Panc1 (cell line): ENCODE data around the gene CELA1. TPM values are rescaled to one million over a fixed set of nuclear protein-coding genes. Genes with fewer than 3 reads are reported as not detected.

Experiments
- ATAC-seq: fragments of 200-7000 bp; cut with Tn5 transposase; 2 replicates; pipeline ENCODE4 v1.9.1; 2020; ENCODE audit warnings: mild to moderate bottlenecking, moderate library complexity
- BruUV-seq: library from RNA; stranded (reverse); fragments of 400-500 nt; replicated peaks from 2 replicates; lab custom pipeline; 2021; lab: Mats Ljungman, UMichigan
- CTCF ChIA-PET: fragments of 300-600 bp; sonication (Branson Sonifier 250); formaldehyde crosslinking; loops from one replicate; lab custom pipeline; 2022; ENCODE audit warnings: antibody characterized with exemption; lab: Charles Lee
- POLR2A ChIA-PET: fragments of 300-600 bp; sonication (Branson Sonifier 250); formaldehyde crosslinking; loops from one replicate; lab custom pipeline; 2022; ENCODE audit warnings: antibody characterized with exemption; lab: Charles Lee
- DNase-seq: peaks from one replicate; pipeline ENCODE4 v3.0.0-alpha.2; 2010; ENCODE audit warnings: low read depth, low spot score
- H3K27ac ChIP-seq: 2 replicates; pipeline ENCODE4 v1.5.1; 2011; ENCODE audit warnings: mild to moderate bottlenecking, low read length, inconsistent platforms
- H3K27me3 ChIP-seq: fragments of 200-500 bp; sonication (Bioruptor generic); 2 replicates; pipeline ENCODE4 v1.6.0; 2014; ENCODE audit warnings: low read length, inconsistent platforms; ENCODE audit not compliant: control insufficient read depth, insufficient read depth
- H3K36me3 ChIP-seq: fragments of 200-500 bp; sonication (Bioruptor generic); 2 replicates; pipeline ENCODE4 v1.5.1; 2014; ENCODE audit warnings: inconsistent platforms, mild to moderate bottlenecking, low read length, moderate library complexity; ENCODE audit not compliant: control insufficient read depth, insufficient read depth
- H3K4me1 ChIP-seq: 2 replicates; pipeline ENCODE4 v1.5.1; 2011; ENCODE audit warnings: inconsistent platforms, mild to moderate bottlenecking, low read length, moderate library complexity; ENCODE audit not compliant: control insufficient read depth, insufficient read depth
- H3K4me3 ChIP-seq, 2 experiments: 2 replicates each; pipeline ENCODE4 v1.5.1; 2011 to 2012; ENCODE audit warnings: low read depth in 2 of 2, low read length in 2 of 2, mild to moderate bottlenecking in 2 of 2, inconsistent platforms in 1 of 2, moderate library complexity in 1 of 2
- H3K9me3 ChIP-seq: fragments of 200-500 bp; sonication (Bioruptor generic); 2 replicates; pipeline ENCODE4 v1.5.1; 2014; ENCODE audit warnings: low read depth, mild to moderate bottlenecking, inconsistent platforms, low read length, moderate library complexity; ENCODE audit not compliant: control insufficient read depth, insufficient read depth
- POLR2AphosphoS5 ChIP-seq: IDR thresholded peaks from 2 replicates; pipeline ENCODE4 v1.6.1; 2012; ENCODE audit warnings: mild to moderate bottlenecking, low read depth, low read length, moderate library complexity
- SIN3A ChIP-seq: IDR thresholded peaks from 2 replicates; pipeline ENCODE4 v1.6.1; 2012; ENCODE audit warnings: low read depth, mild to moderate bottlenecking, low read length, moderate library complexity, borderline replicate concordance; ENCODE audit not compliant: insufficient read depth
- TCF7L2 ChIP-seq: IDR thresholded peaks from 2 replicates; pipeline ENCODE4 v1.6.1; 2011; ENCODE audit warnings: mild to moderate bottlenecking, low read depth, low read length, inconsistent platforms
- in situ Hi-C: cut with HindIII; loops from 2 replicates; pipeline ENCODE4 v1.10.0; 2016; ENCODE audit warnings: low sequenced_read_pairs, low pct_unique_long_range_greater_than_20kb
- intact Hi-C: fragments of 100-400 bp; cut with micrococcal nuclease; formaldehyde crosslinking; loops from one replicate; pipeline ENCODE4 v1.10.0; 2022; ENCODE audit not compliant: unreplicated experiment
- total RNA-seq: library from RNA; stranded (reverse); gene quantifications from one replicate; pipeline ENCODE4 v1.2.1, GENCODE V29; 2021; ENCODE audit not compliant: unreplicated experiment
- TF ChIP-seq, protein P1 (sequence below), 2 experiments: IDR thresholded peaks; 2 replicates each; pipeline ENCODE4 v1.6.1; 2011 to 2012; ENCODE audit warnings: low read depth in 2 of 2, control low read depth in 1 of 2, low read length in 1 of 2, mild to moderate bottlenecking in 1 of 2, moderate library complexity in 1 of 2; ENCODE audit not compliant: insufficient read depth in 1 of 2
- TF ChIP-seq, protein P2 (sequence below): fragments of 450-650 bp; IDR thresholded peaks from 2 replicates; pipeline ENCODE4 v1.5.1; 2017; ENCODE audit warnings: mild to moderate bottlenecking

The CELA1 gene
- total RNA-seq, 1 experiment from 2014 or later, result not detected

DNA sequence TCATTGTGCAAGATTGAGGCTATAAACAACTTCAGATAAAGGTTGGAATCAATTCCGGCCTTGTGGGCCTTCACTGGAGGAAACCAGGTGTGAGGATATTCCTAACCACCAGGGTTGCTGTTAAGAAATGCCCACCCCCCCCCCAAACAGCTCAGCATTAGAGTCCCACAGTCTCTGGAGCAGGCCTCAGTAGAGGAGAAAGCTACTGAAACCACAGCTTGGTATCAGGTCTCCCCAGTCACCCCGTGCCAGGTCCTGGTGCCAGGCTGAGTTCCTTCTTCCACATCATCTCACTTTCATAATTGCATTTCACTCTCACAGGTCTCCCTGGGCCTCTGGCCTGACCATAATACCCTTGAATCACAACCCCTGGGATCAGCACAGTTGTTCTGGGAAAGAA is 32.3 kb upstream of the CELA1 start:
- ChIA-PET POLR2A (interaction anchor here (0.6 kb wide), 1 partner anchor 38 kb away, joined by 5 read pairs; no protein-coding TSS in a partner anchor), CTCF (interaction anchor here (0.6 kb wide), 1 partner anchor 148 kb away, joined by 3 read pairs; no protein-coding TSS in a partner anchor)
- no peak for DNase-seq
- in situ Hi-C loops, result no loop called here
- Histone ChIP-seq H3K27me3 (no peaks in the 10 kb centered on the region), H3K27ac (no peak overlapping the region), H3K4me1 (no peaks in the 10 kb centered on the region), H3K9me3 (no peaks in the 10 kb centered on the region), H3K36me3 (no peaks in the 10 kb centered on the region), H3K4me3 (no peak overlapping the region)
- ATAC-seq, result no peak
- BruUV-seq, result no TSS peak
- no peak for TF ChIP-seq SIN3A
- intact Hi-C loops, result no loop called here

DNA sequence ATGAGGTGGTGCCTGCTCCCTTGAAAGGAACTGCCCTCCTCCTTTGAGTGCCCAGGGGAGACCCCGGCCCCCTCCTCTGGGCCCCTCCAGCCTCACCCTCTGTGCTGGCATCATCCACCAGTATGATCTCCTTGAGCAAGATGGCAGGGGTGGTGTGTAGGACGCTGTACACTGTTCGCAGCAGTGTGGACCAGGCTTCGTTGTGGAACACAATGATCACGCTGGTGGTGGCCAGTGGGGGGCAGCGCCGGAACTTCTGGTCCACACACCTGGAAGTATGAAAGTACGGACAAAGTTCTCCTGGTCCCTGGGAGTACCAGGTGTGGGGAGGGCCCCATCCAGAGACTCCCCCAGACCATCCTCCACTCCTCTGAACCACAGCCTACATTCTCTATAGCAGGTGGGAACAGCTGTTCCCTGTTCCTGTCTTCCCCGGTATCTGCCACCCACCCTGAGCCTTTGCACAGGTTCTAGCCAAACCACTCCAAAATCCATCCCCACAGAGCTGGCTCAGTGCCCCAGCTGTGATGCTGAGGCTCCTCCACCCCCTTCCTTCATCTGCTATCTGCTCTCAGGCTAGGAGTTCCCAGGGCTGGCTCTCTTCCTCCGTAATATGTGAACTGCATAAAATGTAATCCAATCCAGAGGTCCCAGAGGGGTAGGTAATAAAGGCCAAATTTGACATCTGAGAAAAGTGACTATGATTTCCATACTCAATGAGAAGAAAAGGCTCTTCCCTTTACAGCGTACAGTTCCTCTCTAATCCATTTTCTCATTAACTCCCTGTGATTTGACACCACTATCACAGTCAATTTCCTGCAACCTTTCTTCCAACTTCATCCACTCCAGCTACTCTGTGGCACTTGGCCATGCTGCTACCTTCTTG is 30.9 kb upstream of the CELA1 start:
- CTCF ChIA-PET, result no interaction called here
- DNase-seq, result no peak
- no peak for ATAC-seq

DNA sequence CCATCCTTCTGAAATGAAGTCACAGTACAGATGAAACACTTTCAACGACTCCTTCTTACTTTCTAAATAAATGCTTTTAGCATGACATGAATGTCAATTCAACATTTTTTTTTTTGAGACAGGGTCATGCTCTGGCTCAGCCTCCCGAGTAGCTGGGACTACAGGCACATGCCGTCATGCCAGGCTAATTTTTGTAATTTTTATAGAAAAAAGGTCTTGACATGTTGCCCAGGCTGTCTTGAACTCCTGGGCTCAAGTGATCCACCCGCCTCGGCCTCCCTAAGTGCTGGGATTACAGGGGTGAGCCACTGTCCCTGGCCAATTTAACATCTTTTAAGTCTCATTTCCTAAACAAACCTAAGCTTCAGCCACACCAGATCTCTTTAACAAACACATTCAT is 28.4 kb upstream of the CELA1 start:
- Histone ChIP-seq H3K9me3 (no peaks in the 10 kb centered on the region), H3K27me3 (no peaks in the 10 kb centered on the region), H3K36me3 (no peaks in the 10 kb centered on the region), H3K27ac (no peak overlapping the region), H3K4me3 (no peak overlapping the region), H3K4me1 (peaks cover 10% of the 10 kb centered on the region)
- ATAC-seq (no peak), DNase-seq (no peak)
- intact Hi-C loops (no loop called here), in situ Hi-C loops (no loop called here)
- ChIA-PET CTCF (no interaction called here), POLR2A (interaction anchor here (0.6 kb wide), 1 partner anchor 49 kb away, joined by 3 read pairs; no protein-coding TSS in a partner anchor)
- BruUV-seq, result no TSS peak
- TF ChIP-seq, protein P1, sequence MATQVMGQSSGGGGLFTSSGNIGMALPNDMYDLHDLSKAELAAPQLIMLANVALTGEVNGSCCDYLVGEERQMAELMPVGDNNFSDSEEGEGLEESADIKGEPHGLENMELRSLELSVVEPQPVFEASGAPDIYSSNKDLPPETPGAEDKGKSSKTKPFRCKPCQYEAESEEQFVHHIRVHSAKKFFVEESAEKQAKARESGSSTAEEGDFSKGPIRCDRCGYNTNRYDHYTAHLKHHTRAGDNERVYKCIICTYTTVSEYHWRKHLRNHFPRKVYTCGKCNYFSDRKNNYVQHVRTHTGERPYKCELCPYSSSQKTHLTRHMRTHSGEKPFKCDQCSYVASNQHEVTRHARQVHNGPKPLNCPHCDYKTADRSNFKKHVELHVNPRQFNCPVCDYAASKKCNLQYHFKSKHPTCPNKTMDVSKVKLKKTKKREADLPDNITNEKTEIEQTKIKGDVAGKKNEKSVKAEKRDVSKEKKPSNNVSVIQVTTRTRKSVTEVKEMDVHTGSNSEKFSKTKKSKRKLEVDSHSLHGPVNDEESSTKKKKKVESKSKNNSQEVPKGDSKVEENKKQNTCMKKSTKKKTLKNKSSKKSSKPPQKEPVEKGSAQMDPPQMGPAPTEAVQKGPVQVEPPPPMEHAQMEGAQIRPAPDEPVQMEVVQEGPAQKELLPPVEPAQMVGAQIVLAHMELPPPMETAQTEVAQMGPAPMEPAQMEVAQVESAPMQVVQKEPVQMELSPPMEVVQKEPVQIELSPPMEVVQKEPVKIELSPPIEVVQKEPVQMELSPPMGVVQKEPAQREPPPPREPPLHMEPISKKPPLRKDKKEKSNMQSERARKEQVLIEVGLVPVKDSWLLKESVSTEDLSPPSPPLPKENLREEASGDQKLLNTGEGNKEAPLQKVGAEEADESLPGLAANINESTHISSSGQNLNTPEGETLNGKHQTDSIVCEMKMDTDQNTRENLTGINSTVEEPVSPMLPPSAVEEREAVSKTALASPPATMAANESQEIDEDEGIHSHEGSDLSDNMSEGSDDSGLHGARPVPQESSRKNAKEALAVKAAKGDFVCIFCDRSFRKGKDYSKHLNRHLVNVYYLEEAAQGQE (IDR thresholded peaks at IDR 0.05; ENCODE audit: insufficient read depth in 1 of 2, low read depth in 2 of 2, low read length in 1 of 2), result no peak
- TF ChIP-seq SIN3A (no peak), POLR2AphosphoS5 (no peak), TCF7L2 (no peak)
- TF ChIP-seq, protein P2, sequence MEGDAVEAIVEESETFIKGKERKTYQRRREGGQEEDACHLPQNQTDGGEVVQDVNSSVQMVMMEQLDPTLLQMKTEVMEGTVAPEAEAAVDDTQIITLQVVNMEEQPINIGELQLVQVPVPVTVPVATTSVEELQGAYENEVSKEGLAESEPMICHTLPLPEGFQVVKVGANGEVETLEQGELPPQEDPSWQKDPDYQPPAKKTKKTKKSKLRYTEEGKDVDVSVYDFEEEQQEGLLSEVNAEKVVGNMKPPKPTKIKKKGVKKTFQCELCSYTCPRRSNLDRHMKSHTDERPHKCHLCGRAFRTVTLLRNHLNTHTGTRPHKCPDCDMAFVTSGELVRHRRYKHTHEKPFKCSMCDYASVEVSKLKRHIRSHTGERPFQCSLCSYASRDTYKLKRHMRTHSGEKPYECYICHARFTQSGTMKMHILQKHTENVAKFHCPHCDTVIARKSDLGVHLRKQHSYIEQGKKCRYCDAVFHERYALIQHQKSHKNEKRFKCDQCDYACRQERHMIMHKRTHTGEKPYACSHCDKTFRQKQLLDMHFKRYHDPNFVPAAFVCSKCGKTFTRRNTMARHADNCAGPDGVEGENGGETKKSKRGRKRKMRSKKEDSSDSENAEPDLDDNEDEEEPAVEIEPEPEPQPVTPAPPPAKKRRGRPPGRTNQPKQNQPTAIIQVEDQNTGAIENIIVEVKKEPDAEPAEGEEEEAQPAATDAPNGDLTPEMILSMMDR, result no peak

More for the DNA sequence above, 30.9 kb upstream of the CELA1 start:
- H3K4me1 ChIP-seq, result no peaks in the 10 kb centered on the region; the same call in 1 of the 2 replicates
- in situ Hi-C loops, result no loop called here
- POLR2A ChIA-PET, result interaction anchor here (0.6 kb wide), 1 partner anchor 37 kb away, joined by 15 read pairs; no protein-coding TSS in a partner anchor
- H3K27me3 ChIP-seq, result no peaks in the 10 kb centered on the region
- H3K4me3 ChIP-seq, result no peak overlapping the region
- H3K9me3 ChIP-seq, result no peaks in the 10 kb centered on the region
- TF ChIP-seq POLR2AphosphoS5, result no peak
- intact Hi-C loops, result no loop called here
- no peaks in the 10 kb centered on the region for H3K36me3 ChIP-seq
- BruUV-seq, result no TSS peak
- H3K27ac ChIP-seq, result no peak overlapping the region
